Activated naive CD4-positive, alpha-beta T cell treated with anti-CD3 and anti-CD28 coated beads, Interleukin-2, amount 50 U/mL, for 72 hours (primary cell): ENCODE results near the gene SPI1. TPM values are rescaled to one million over a fixed set of nuclear protein-coding genes. Genes with fewer than 3 reads are reported as not detected.

Source experiments
- total RNA-seq, 2 donors: library from RNA; stranded (reverse); gene quantifications; one replicate each; pipeline ENCODE4 v1.2.3, GENCODE V29; 2022

The SPI1 gene
- total RNA-seq, 2 donors from 2014 or later: 0.20 TPM; not detected in 1

Other genes with a start within 250 kb of the SPI1 start
- gene ARFGAP2, start 201.7 kb downstream of the SPI1 start, total RNA-seq: 100 to 1,000 TPM in 1 of 2 donors, 10 to 100 TPM in 1; 84.8 to 125 TPM
- gene PACSIN3, start 192.1 kb downstream of the SPI1 start, total RNA-seq: 10 to 100 TPM; 10.5 to 17.1 TPM
- 100 to 1,000 TPM; 194 to 486 TPM for gene DDB2, start 163.6 kb downstream of the SPI1 start, total RNA-seq
- gene ACP2, start 129.7 kb downstream of the SPI1 start, total RNA-seq: 10 to 100 TPM in 1 of 2 donors, 1 to 10 TPM in 1; 8.0 to 12.7 TPM
- gene NR1H3, start 120.6 kb downstream of the SPI1 start, total RNA-seq: 10 to 100 TPM in 1 of 2 donors, 1 to 10 TPM in 1; 6.9 to 11.1 TPM
- gene MADD, start 108.4 kb downstream of the SPI1 start, total RNA-seq: 100 to 1,000 TPM in 1 of 2 donors, 10 to 100 TPM in 1; 68.9 to 140 TPM
- gene MYBPC3, start 25.8 kb downstream of the SPI1 start, total RNA-seq: not detected
- 10 to 100 TPM; 11.9 to 15.2 TPM for gene SLC39A13, start 30.0 kb upstream of the SPI1 start, total RNA-seq
- 100 to 1,000 TPM; 126 to 134 TPM for gene PSMC3, start 47.9 kb upstream of the SPI1 start, total RNA-seq
- gene RAPSN, start 70.6 kb upstream of the SPI1 start, total RNA-seq: under 1 TPM in 1 of 2 donors, not detected in 1; 0.62 TPM
- 100 to 1,000 TPM; 105 to 128 TPM for gene CELF1, start 174.6 kb upstream of the SPI1 start, total RNA-seq
- 10 to 100 TPM; 20.4 to 37.5 TPM for gene PTPMT1, start 187.1 kb upstream of the SPI1 start, total RNA-seq
- 10 to 100 TPM; 22.1 to 25.4 TPM for gene KBTBD4, start 200.4 kb upstream of the SPI1 start, total RNA-seq
- gene NDUFS3, start 200.5 kb upstream of the SPI1 start, total RNA-seq: 100 to 1,000 TPM; 128 to 158 TPM
- under 1 TPM in 1 of 2 donors, not detected in 1; 0.18 TPM for gene FAM180B, start 208.1 kb upstream of the SPI1 start, total RNA-seq
- 1 to 10 TPM in 1 of 2 donors, under 1 TPM in 1; 0.49 to 1.2 TPM for gene C1QTNF4, start 215.9 kb upstream of the SPI1 start, total RNA-seq